Panc1 (cell line): ENCODE measurements around the gene C9orf78. TPM values are rescaled to one million over a fixed set of nuclear protein-coding genes. Genes with fewer than 3 reads are reported as not detected.

ENCODE experiments used
- ATAC-seq: fragments of 200-7000 bp; cut with Tn5 transposase; 2 replicates; pipeline ENCODE4 v1.9.1; 2020; ENCODE audit warnings: mild to moderate bottlenecking, moderate library complexity
- BruUV-seq: library from RNA; stranded (reverse); fragments of 400-500 nt; replicated peaks from 2 replicates; lab custom pipeline; 2021; lab: Mats Ljungman, UMichigan
- CTCF ChIA-PET: fragments of 300-600 bp; sonication (Branson Sonifier 250); formaldehyde crosslinking; loops from one replicate; lab custom pipeline; 2022; ENCODE audit warnings: antibody characterized with exemption; lab: Charles Lee
- POLR2A ChIA-PET: fragments of 300-600 bp; sonication (Branson Sonifier 250); formaldehyde crosslinking; loops from one replicate; lab custom pipeline; 2022; ENCODE audit warnings: antibody characterized with exemption; lab: Charles Lee
- DNase-seq: peaks from one replicate; pipeline ENCODE4 v3.0.0-alpha.2; 2010; ENCODE audit warnings: low read depth, low spot score
- H3K27ac ChIP-seq: 2 replicates; pipeline ENCODE4 v1.5.1; 2011; ENCODE audit warnings: mild to moderate bottlenecking, low read length, inconsistent platforms
- H3K27me3 ChIP-seq: fragments of 200-500 bp; sonication (Bioruptor generic); 2 replicates; pipeline ENCODE4 v1.6.0; 2014; ENCODE audit warnings: low read length, inconsistent platforms; ENCODE audit not compliant: control insufficient read depth, insufficient read depth
- H3K36me3 ChIP-seq: fragments of 200-500 bp; sonication (Bioruptor generic); 2 replicates; pipeline ENCODE4 v1.5.1; 2014; ENCODE audit warnings: inconsistent platforms, mild to moderate bottlenecking, low read length, moderate library complexity; ENCODE audit not compliant: control insufficient read depth, insufficient read depth
- H3K4me1 ChIP-seq: 2 replicates; pipeline ENCODE4 v1.5.1; 2011; ENCODE audit warnings: inconsistent platforms, mild to moderate bottlenecking, low read length, moderate library complexity; ENCODE audit not compliant: control insufficient read depth, insufficient read depth
- H3K4me3 ChIP-seq, 2 experiments: 2 replicates each; pipeline ENCODE4 v1.5.1; 2011 to 2012; ENCODE audit warnings: low read depth in 2 of 2, low read length in 2 of 2, mild to moderate bottlenecking in 2 of 2, inconsistent platforms in 1 of 2, moderate library complexity in 1 of 2
- H3K9me3 ChIP-seq: fragments of 200-500 bp; sonication (Bioruptor generic); 2 replicates; pipeline ENCODE4 v1.5.1; 2014; ENCODE audit warnings: low read depth, mild to moderate bottlenecking, inconsistent platforms, low read length, moderate library complexity; ENCODE audit not compliant: control insufficient read depth, insufficient read depth
- CTCF ChIP-seq: fragments of 450-650 bp; IDR thresholded peaks from 2 replicates; pipeline ENCODE4 v1.5.1; 2017; ENCODE audit warnings: mild to moderate bottlenecking
- POLR2AphosphoS5 ChIP-seq: IDR thresholded peaks from 2 replicates; pipeline ENCODE4 v1.6.1; 2012; ENCODE audit warnings: mild to moderate bottlenecking, low read depth, low read length, moderate library complexity
- REST ChIP-seq, 2 experiments: IDR thresholded peaks; 2 replicates each; pipeline ENCODE4 v1.6.1; 2011 to 2012; ENCODE audit warnings: low read depth in 2 of 2, control low read depth in 1 of 2, low read length in 1 of 2, mild to moderate bottlenecking in 1 of 2, moderate library complexity in 1 of 2; ENCODE audit not compliant: insufficient read depth in 1 of 2
- SIN3A ChIP-seq: IDR thresholded peaks from 2 replicates; pipeline ENCODE4 v1.6.1; 2012; ENCODE audit warnings: low read depth, mild to moderate bottlenecking, low read length, moderate library complexity, borderline replicate concordance; ENCODE audit not compliant: insufficient read depth
- TCF7L2 ChIP-seq: IDR thresholded peaks from 2 replicates; pipeline ENCODE4 v1.6.1; 2011; ENCODE audit warnings: mild to moderate bottlenecking, low read depth, low read length, inconsistent platforms
- in situ Hi-C: cut with HindIII; loops from 2 replicates; pipeline ENCODE4 v1.10.0; 2016; ENCODE audit warnings: low sequenced_read_pairs, low pct_unique_long_range_greater_than_20kb
- intact Hi-C: fragments of 100-400 bp; cut with micrococcal nuclease; formaldehyde crosslinking; loops from one replicate; pipeline ENCODE4 v1.10.0; 2022; ENCODE audit not compliant: unreplicated experiment
- total RNA-seq: library from RNA; stranded (reverse); gene quantifications from one replicate; pipeline ENCODE4 v1.2.1, GENCODE V29; 2021; ENCODE audit not compliant: unreplicated experiment

The C9orf78 gene
- total RNA-seq, 1 experiment from 2014 or later, result 33.6 TPM

- ChIA-PET POLR2A (no interaction called here), CTCF (no interaction called here)
- no peak for TF ChIP-seq TCF7L2
- no peak for TF ChIP-seq POLR2AphosphoS5
- TF ChIP-seq CTCF, result no peak
- no peak for TF ChIP-seq REST (IDR thresholded peaks at IDR 0.05; ENCODE audit: insufficient read depth in 1 of 2, low read depth in 2 of 2, low read length in 1 of 2)
- no peak for TF ChIP-seq SIN3A
- Histone ChIP-seq H3K4me3 (no peak overlapping the region), H3K4me1 (no peaks in the 10 kb centered on the region), H3K27ac (no peak overlapping the region), H3K9me3 (no peaks in the 10 kb centered on the region), H3K27me3 (no peaks in the 10 kb centered on the region), H3K36me3 (no peaks in the 10 kb centered on the region)
- BruUV-seq, result no TSS peak
- intact Hi-C loops (no loop called here), in situ Hi-C loops (no loop called here)
- peak; percentile 6; the same call in 1 of the 2 replicates for ATAC-seq
- no peak for DNase-seq
Measured at GRCh38 chr9:129811967-129812363, 23.1 kb downstream of the C9orf78 start.

GRCh38 chr9:129810788-129811187, 24.3 kb downstream of the C9orf78 start:
- Histone ChIP-seq H3K27ac (no peak overlapping the region), H3K27me3 (no peaks in the 10 kb centered on the region), H3K4me3 (no peak overlapping the region), H3K4me1 (no peaks in the 10 kb centered on the region), H3K9me3 (no peaks in the 10 kb centered on the region), H3K36me3 (no peaks in the 10 kb centered on the region)
- CTCF ChIA-PET, result no interaction called here
- intact Hi-C loops (no loop called here), in situ Hi-C loops (no loop called here)
- TF ChIP-seq SIN3A, result no peak
- no peak for TF ChIP-seq POLR2AphosphoS5
- no peak for TF ChIP-seq CTCF
- TF ChIP-seq TCF7L2, result no peak
- TF ChIP-seq REST (IDR thresholded peaks at IDR 0.05; ENCODE audit: insufficient read depth in 1 of 2, low read depth in 2 of 2, low read length in 1 of 2), result no peak
- DNase-seq (no peak), ATAC-seq (no peak)
- POLR2A ChIA-PET, result no interaction called here
- BruUV-seq, result TSS peak; percentile 70
